Measurements from ENCODE around the gene MRPL54.

Gene MRPL54

DNA sequence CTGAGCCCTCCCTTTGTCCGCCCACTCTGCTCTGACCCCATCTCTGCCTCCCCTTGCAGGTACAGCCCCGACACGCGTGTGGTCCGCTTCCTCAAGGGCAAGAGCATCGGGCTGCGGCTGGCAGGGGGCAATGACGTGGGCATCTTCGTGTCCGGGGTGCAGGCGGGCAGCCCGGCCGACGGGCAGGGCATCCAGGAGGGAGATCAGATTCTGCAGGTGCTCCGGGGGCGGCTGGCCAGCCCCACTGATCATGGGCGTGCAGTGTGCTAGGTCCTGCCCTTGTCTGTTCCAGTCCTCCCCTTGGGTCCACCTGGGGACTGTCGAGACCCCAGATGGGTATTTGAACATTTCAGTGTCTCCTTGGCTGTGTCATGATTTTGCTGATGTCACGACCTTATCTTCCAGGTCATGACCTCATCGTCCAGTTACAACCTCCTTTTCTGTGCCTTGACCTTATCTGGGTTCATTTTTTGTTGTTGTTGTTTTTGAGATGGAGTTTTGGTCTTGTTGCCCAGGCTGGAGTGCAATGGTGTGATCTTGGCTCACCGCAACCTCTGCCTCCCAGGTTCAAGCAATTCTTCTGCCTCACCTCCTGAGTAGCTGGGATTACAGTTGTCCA, 26.3 kb upstream of the MRPL54 start:
- Histone ChIP-seq H3K4ac (ENCODE audit: low read depth, low read length) (no peak overlapping the region), H2AK5ac (ENCODE audit: low read length) (no peak overlapping the region), H4K8ac (ENCODE audit: low read depth, low read length) (no peak overlapping the region), H3K4me3 (ENCODE audit: low read length) (no peak overlapping the region), H3K27me3 (ENCODE audit: insufficient read depth, low read length, poor library complexity) (no peaks in the 10 kb centered on the region), H2BK15ac (replicated peaks; ENCODE audit: low read depth) (no peak overlapping the region), H2BK120ac (ENCODE audit: low read depth, low read length) (no peak overlapping the region), H3K4me2 (ENCODE audit: low read length) (no peak overlapping the region), H3K23ac (ENCODE audit: low read length) (no peak overlapping the region), H3K79me1 (ENCODE audit: low read length) (no peaks in the 10 kb centered on the region), H3K27ac (ENCODE audit: low read depth, low read length) (no peak overlapping the region), H4K5ac (ENCODE audit: low read length) (no peak overlapping the region), H3K4me1 (ENCODE audit: control insufficient read depth, low read depth, low read length) (no peaks in the 10 kb centered on the region), H3K36me3 (ENCODE audit: control insufficient read depth, insufficient read depth, low read length) (no peaks in the 10 kb centered on the region), H3K9ac (ENCODE audit: low read length) (no peak overlapping the region), H3K56ac (ENCODE audit: low read length) (no peak overlapping the region), H3K79me2 (ENCODE audit: control insufficient read depth, insufficient read depth, low read length) (no peaks in the 10 kb centered on the region), H2BK5ac (ENCODE audit: low read length) (no peak overlapping the region), H3K18ac (ENCODE audit: low read length) (no peak overlapping the region)
- DNase-seq, result no peak
- WGBS (ENCODE audit: extremely low coverage, insufficient coverage, low lambda C conversion rate), result no CpG with 5 or more reads among the region's 21 CpGs

DNA sequence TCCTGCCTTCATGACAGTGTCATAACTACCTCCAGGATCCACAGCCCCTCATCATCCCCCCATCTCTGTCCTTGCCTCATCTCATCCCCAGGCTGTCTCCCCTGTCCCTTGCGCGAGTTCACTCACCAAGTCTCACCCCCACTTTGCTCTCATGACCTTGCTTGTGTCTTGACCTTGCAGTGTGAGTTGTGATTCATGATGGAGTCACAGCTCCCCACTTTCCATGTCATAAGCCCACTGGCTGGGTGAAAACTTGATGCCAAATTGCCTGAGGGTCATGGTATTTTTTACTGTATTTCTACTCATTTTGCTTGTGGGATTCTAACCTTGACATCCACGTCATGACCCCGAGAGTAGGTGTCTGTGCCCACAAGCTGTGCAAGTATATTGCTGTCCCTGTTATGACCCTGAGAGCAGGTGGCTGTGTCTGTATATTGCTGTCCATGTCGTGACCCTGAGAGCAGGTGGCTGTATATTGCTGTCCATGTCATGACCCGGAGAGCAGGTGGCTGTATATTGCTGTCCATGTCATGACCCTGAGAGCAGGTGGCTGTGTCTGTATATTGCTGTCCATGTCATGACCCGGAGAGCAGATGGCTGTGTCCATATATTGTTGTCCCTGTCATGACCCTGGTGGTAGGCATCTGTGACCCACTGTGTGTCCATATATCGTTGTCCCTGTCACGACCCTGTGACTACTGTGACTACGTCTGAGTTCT, 24.8 kb upstream of the MRPL54 start:
- Histone ChIP-seq H4K8ac (ENCODE audit: low read depth, low read length) (no peak overlapping the region), H4K5ac (ENCODE audit: low read length) (no peak overlapping the region), H2BK15ac (replicated peaks; ENCODE audit: low read depth) (no peak overlapping the region), H3K27me3 (ENCODE audit: insufficient read depth, low read length, poor library complexity) (no peaks in the 10 kb centered on the region), H3K27ac (ENCODE audit: low read depth, low read length) (no peak overlapping the region), H3K4me1 (ENCODE audit: control insufficient read depth, low read depth, low read length) (no peaks in the 10 kb centered on the region), H3K23ac (ENCODE audit: low read length) (no peak overlapping the region), H3K79me2 (ENCODE audit: control insufficient read depth, insufficient read depth, low read length) (no peaks in the 10 kb centered on the region), H3K9ac (ENCODE audit: low read length) (no peak overlapping the region), H3K4ac (ENCODE audit: low read depth, low read length) (no peak overlapping the region), H3K36me3 (ENCODE audit: control insufficient read depth, insufficient read depth, low read length) (no peaks in the 10 kb centered on the region), H2BK120ac (ENCODE audit: low read depth, low read length) (no peak overlapping the region), H3K4me3 (ENCODE audit: low read length) (no peak overlapping the region), H2AK5ac (ENCODE audit: low read length) (no peak overlapping the region), H2BK5ac (ENCODE audit: low read length) (no peak overlapping the region), H3K4me2 (ENCODE audit: low read length) (no peak overlapping the region), H3K56ac (ENCODE audit: low read length) (no peak overlapping the region), H3K79me1 (ENCODE audit: low read length) (no peaks in the 10 kb centered on the region), H3K18ac (ENCODE audit: low read length) (no peak overlapping the region)
- no CpG with 5 or more reads among the region's 10 CpGs for WGBS (ENCODE audit: extremely low coverage, insufficient coverage, low lambda C conversion rate)
- DNase-seq, result no peak

DNA sequence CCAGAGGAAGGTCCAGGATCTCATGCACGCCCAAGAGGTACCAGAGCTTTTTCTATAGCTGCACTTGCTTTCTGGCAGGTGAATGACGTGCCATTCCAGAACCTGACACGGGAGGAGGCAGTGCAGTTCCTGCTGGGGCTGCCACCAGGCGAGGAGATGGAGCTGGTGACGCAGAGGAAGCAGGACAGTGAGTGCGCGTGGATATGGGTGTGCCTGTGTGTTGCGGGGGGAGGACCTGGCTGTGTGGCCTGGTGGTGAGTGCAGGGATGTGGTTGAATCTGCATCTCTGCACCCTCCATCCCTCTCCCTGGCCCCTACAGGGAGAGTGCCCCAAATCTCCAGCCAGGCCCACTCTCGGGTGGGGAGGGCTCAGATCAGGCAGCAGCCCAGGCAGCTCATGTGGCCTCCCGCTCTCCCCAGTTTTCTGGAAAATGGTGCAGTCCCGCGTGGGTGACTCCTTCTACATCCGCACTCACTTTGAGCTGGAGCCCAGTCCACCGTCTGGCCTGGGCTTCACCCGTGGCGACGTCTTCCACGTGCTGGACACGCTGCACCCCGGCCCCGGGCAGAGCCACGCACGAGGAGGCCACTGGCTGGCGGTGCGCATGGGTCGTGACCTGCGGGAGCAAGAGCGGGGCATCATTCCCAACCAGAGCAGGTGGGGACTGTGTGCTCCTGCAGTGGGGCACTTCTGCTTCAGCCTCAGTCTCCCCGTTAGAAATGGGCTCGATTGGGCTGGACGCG, 23.8 kb upstream of the MRPL54 start:
- Histone ChIP-seq H3K79me2 (ENCODE audit: control insufficient read depth, insufficient read depth, low read length) (no peaks in the 10 kb centered on the region), H3K4ac (ENCODE audit: low read depth, low read length) (no peak overlapping the region), H2AK5ac (ENCODE audit: low read length) (no peak overlapping the region), H4K8ac (ENCODE audit: low read depth, low read length) (no peak overlapping the region), H3K27me3 (ENCODE audit: insufficient read depth, low read length, poor library complexity) (no peaks in the 10 kb centered on the region), H3K18ac (ENCODE audit: low read length) (no peak overlapping the region), H3K27ac (ENCODE audit: low read depth, low read length) (no peak overlapping the region), H3K36me3 (ENCODE audit: control insufficient read depth, insufficient read depth, low read length) (no peaks in the 10 kb centered on the region), H3K9ac (ENCODE audit: low read length) (no peak overlapping the region), H4K5ac (ENCODE audit: low read length) (no peak overlapping the region), H3K23ac (ENCODE audit: low read length) (no peak overlapping the region), H3K4me2 (ENCODE audit: low read length) (no peak overlapping the region), H2BK120ac (ENCODE audit: low read depth, low read length) (no peak overlapping the region), H2BK5ac (ENCODE audit: low read length) (no peak overlapping the region), H2BK15ac (replicated peaks; ENCODE audit: low read depth) (no peak overlapping the region), H3K4me3 (ENCODE audit: low read length) (no peak overlapping the region), H3K4me1 (ENCODE audit: control insufficient read depth, low read depth, low read length) (no peaks in the 10 kb centered on the region), H3K79me1 (ENCODE audit: low read length) (no peaks in the 10 kb centered on the region), H3K56ac (ENCODE audit: low read length) (no peak overlapping the region)
- no peak for DNase-seq
- no CpG with 5 or more reads among the region's 32 CpGs for WGBS (ENCODE audit: extremely low coverage, insufficient coverage, low lambda C conversion rate)

DNA sequence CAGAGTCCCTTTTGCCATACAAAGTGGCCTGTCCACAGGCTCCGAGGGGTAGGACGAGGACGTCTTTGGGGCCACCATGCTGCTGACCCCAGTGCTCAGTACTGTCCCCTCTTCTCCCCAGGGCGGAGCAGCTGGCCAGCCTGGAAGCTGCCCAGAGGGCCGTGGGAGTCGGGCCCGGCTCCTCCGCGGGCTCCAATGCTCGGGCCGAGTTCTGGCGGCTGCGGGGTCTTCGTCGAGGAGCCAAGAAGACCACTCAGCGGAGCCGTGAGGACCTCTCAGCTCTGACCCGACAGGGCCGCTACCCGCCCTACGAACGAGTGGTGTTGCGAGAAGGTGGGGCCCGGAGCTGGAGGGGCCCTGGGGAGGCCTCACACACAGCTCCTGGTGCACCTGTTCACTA, 22.1 kb upstream of the MRPL54 start:
- Histone ChIP-seq H3K4me3 (ENCODE audit: low read length) (no peak overlapping the region), H3K4me2 (ENCODE audit: low read length) (no peak overlapping the region), H3K27ac (ENCODE audit: low read depth, low read length) (no peak overlapping the region), H3K4me1 (ENCODE audit: control insufficient read depth, low read depth, low read length) (no peaks in the 10 kb centered on the region), H4K5ac (ENCODE audit: low read length) (no peak overlapping the region), H3K27me3 (ENCODE audit: insufficient read depth, low read length, poor library complexity) (no peaks in the 10 kb centered on the region), H3K79me1 (ENCODE audit: low read length) (no peaks in the 10 kb centered on the region), H3K23ac (ENCODE audit: low read length) (no peak overlapping the region), H3K36me3 (ENCODE audit: control insufficient read depth, insufficient read depth, low read length) (no peaks in the 10 kb centered on the region), H3K56ac (ENCODE audit: low read length) (no peak overlapping the region), H3K9ac (ENCODE audit: low read length) (no peak overlapping the region), H2BK5ac (ENCODE audit: low read length) (no peak overlapping the region), H2AK5ac (ENCODE audit: low read length) (no peak overlapping the region), H3K18ac (ENCODE audit: low read length) (no peak overlapping the region), H2BK15ac (replicated peaks; ENCODE audit: low read depth) (no peak overlapping the region), H2BK120ac (ENCODE audit: low read depth, low read length) (no peak overlapping the region), H4K8ac (ENCODE audit: low read depth, low read length) (no peak overlapping the region), H3K4ac (ENCODE audit: low read depth, low read length) (no peak overlapping the region), H3K79me2 (ENCODE audit: control insufficient read depth, insufficient read depth, low read length) (no peaks in the 10 kb centered on the region)
- DNase-seq, result no peak
- WGBS (ENCODE audit: extremely low coverage, insufficient coverage, low lambda C conversion rate), result no CpG with 5 or more reads among the region's 24 CpGs

DNA sequence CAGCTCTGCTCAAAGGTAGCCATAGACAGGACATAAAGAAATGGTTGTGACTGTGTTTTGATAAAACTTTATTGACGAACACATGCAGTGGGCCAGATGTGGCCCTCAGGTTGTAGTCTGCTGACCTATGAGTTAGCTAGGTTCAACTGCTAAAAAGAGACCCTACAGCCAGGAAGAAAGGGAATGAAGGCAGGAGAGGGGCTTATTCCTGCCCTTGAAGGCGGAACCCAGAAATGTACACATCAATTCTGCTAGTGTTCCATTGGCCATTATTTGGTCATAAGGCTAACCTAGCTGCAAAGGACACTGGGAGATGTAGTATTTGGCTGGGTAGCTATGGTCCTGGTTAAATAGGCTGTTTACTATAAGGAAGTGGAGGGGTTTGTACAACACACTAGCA, 19.0 kb upstream of the MRPL54 start:
- Histone ChIP-seq H2BK5ac (ENCODE audit: low read length) (no peak overlapping the region), H3K27ac (ENCODE audit: low read depth, low read length) (no peak overlapping the region), H3K79me2 (ENCODE audit: control insufficient read depth, insufficient read depth, low read length) (no peaks in the 10 kb centered on the region), H3K9ac (ENCODE audit: low read length) (no peak overlapping the region), H2BK120ac (ENCODE audit: low read depth, low read length) (no peak overlapping the region), H3K18ac (ENCODE audit: low read length) (no peak overlapping the region), H4K5ac (ENCODE audit: low read length) (no peak overlapping the region), H3K36me3 (ENCODE audit: control insufficient read depth, insufficient read depth, low read length) (no peaks in the 10 kb centered on the region), H3K4me2 (ENCODE audit: low read length) (no peak overlapping the region), H3K4me1 (ENCODE audit: control insufficient read depth, low read depth, low read length) (no peaks in the 10 kb centered on the region), H2BK15ac (replicated peaks; ENCODE audit: low read depth) (no peak overlapping the region), H3K23ac (ENCODE audit: low read length) (no peak overlapping the region), H3K79me1 (ENCODE audit: low read length) (no peaks in the 10 kb centered on the region), H3K4me3 (ENCODE audit: low read length) (no peak overlapping the region), H2AK5ac (ENCODE audit: low read length) (no peak overlapping the region), H3K4ac (ENCODE audit: low read depth, low read length) (no peak overlapping the region), H3K56ac (ENCODE audit: low read length) (no peak overlapping the region), H3K27me3 (ENCODE audit: insufficient read depth, low read length, poor library complexity) (no peaks in the 10 kb centered on the region), H4K8ac (ENCODE audit: low read depth, low read length) (no peak overlapping the region)
- DNase-seq, result peak; percentile 25
- WGBS (ENCODE audit: extremely low coverage, insufficient coverage, low lambda C conversion rate), result no CpG with 5 or more reads among the region's 2 CpGs
